Stimulated activated CD8-positive, alpha-beta memory T cell treated with anti-CD3 and anti-CD28 coated beads, Interleukin-7, amount 100 ng/mL, for 48 hours (primary cell): Measurements from ENCODE around the gene THADA.

Source experiments
- DNase-seq, 2 donors: peaks; one replicate each; pipeline ENCODE4 v3.0.0-alpha.2; 2020; ENCODE audit warnings: low read depth in 1 of 2; ENCODE audit errors: extremely low read depth in 1 of 2

Gene THADA

GRCh38 chr2:43228756-43229659, 366.8 kb downstream of the THADA start:
- no peak for DNase-seq

GRCh38 chr2:43228321-43228751, 367.5 kb downstream of the THADA start:
- DNase-seq, result no peak

- DNase-seq, result no peak
Measured at GRCh38 chr2:43227830-43228281, 368.0 kb downstream of the THADA start.

- peak; percentile 45 to 49 for DNase-seq
Measured at GRCh38 chr2:43226955-43227829, 368.6 kb downstream of the THADA start.

- DNase-seq, result peak; percentile 88 to 93
Measured at GRCh38 chr2:43226558-43226954, 369.3 kb downstream of the THADA start, which contains the start of gene ZFP36L2. TSS of gene ZFP36L2 (minus strand) at chr2:43226606. CDS start at chr2:43226315, 291 bp downstream.

GRCh38 chr2:43225788-43226557, 369.9 kb downstream of the THADA start:
- peak; percentile 62 to 64 for DNase-seq

GRCh38 chr2:43225093-43225787, 370.6 kb downstream of the THADA start:
- DNase-seq, result peak; percentile 33 to 40

GRCh38 chr2:43224571-43225092, 371.2 kb downstream of the THADA start:
- DNase-seq, result peak in 1 of 2 donors; percentile 39

GRCh38 chr2:43224131-43224570, 371.7 kb downstream of the THADA start:
- peak; percentile 50 to 67 for DNase-seq

- no peak for DNase-seq
Measured at GRCh38 chr2:43223521-43224001, 372.3 kb downstream of the THADA start.

GRCh38 chr2:43222475-43223309, 373.1 kb downstream of the THADA start:
- DNase-seq, result no peak

GRCh38 chr2:43221763-43222474, 373.9 kb downstream of the THADA start:
- DNase-seq, result peak; percentile 35 to 51

GRCh38 chr2:43221124-43221762, 374.6 kb downstream of the THADA start:
- no peak for DNase-seq

GRCh38 chr2:43220760-43221123, 375.1 kb downstream of the THADA start:
- DNase-seq, result no peak

- DNase-seq, result no peak
Measured at GRCh38 chr2:43220229-43220751, 375.5 kb downstream of the THADA start.

GRCh38 chr2:43219383-43220228, 376.2 kb downstream of the THADA start:
- peak; percentile 62 to 74 for DNase-seq
